ENCODE results near the gene SPP1. TPM values are rescaled to one million over a fixed set of nuclear protein-coding genes. Genes with fewer than 3 reads are reported as not detected.
A peak's percentile ranks its signal among the peaks of the same experiment; 100 is the strongest.

The SPP1 gene
- total RNA-seq, 1 experiment from 2014 or later = 4.1 TPM

- no peak for TF ChIP-seq EZH2 (IDR thresholded peaks at IDR 0.05)
- no peak for TF ChIP-seq ATF3 (IDR thresholded peaks at IDR 0.05)
- TF ChIP-seq POLR2AphosphoS5 (IDR thresholded peaks at IDR 0.05; ENCODE audit: low read depth, low read length) = peak; percentile 78
Measured at GRCh38 chr4:88007304-88008121, 32.0 kb downstream of the SPP1 start, which contains the start of gene PKD2 (continued).

DNA sequence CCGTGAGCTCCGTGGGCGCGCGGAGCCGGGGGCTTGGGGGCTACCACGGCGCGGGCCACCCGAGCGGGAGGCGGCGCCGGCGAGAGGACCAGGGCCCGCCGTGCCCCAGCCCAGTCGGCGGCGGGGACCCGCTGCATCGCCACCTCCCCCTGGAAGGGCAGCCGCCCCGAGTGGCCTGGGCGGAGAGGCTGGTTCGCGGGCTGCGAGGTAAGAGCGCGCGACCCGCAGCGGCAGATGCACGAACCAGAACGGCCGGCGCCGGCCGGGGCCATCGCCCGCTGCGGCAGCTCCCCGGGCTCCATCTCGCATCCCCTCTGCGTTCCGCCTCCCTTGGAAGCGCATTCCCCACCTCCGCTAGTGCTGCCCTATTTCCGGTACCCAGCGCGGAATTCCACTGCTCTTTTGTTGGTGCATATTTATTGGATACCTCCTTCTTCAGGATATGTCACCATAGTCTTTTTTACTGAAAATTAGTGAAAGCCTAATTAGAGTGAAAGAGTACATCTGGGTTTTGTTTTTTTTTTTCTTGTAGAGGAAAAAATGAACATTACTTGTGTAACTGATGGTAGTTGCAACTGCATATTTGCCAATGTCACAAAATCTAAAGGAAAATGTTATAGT, 32.7 kb downstream of the SPP1 start:
- Histone ChIP-seq H3K27ac (ENCODE audit: low read depth, low read length) (peak overlapping the region; percentile 67), H3K4me1 (ENCODE audit: control insufficient read depth in 1 of 2, insufficient read depth in 2 of 2, low read length in 2 of 2) (peaks cover 5 to 18% of the 10 kb centered on the region in 2 experiments; a peak in 3 of 4 replicates), H3K9me2 (ENCODE audit: insufficient read depth) (no peaks in the 10 kb centered on the region), H2AFZ (ENCODE audit: low read depth, low read length, poor library complexity, severe bottlenecking) (no peak overlapping the region), H4K20me1 (ENCODE audit: insufficient read depth) (no peaks in the 10 kb centered on the region; the same call in 1 of the 2 replicates), H3K4me3 (replicated peaks in 1 of 2; ENCODE audit: low read depth in 1 of 2, low read length in 2 of 2) (peak overlapping the region; percentile 64 to 73), H3K79me2 (ENCODE audit: insufficient read depth, low read length) (peaks cover 49% of the 10 kb centered on the region), H3K36me3 (ENCODE audit: control insufficient read depth in 1 of 2, insufficient read depth in 2 of 2, low read length in 2 of 2) (no peaks in the 10 kb centered on the region), H3K9me3 (ENCODE audit: control insufficient read depth in 1 of 2, insufficient read depth in 1 of 2, low read depth in 1 of 2, low read length in 2 of 2) (no peaks in the 10 kb centered on the region), H3K4me2 (ENCODE audit: low read length) (peak overlapping the region; percentile 85), H3K9ac (ENCODE audit: low read length) (peak overlapping the region; percentile 66), H3K27me3 (ENCODE audit: insufficient read depth, low read length) (no peaks in the 10 kb centered on the region)
- DNase-seq (ENCODE audit: low read depth, low spot score) (no peak), ATAC-seq (peak; percentile 59)
- CTCF ChIA-PET = no interaction called here
- intact Hi-C loops (cut with micrococcal nuclease) = no loop called here
- no TSS peak for BruUV-seq (replicated peaks)
- RAD21 ChIA-PET (ENCODE audit: low non-redundant PET in 1 of 2, low total read pairs in 2 of 2, uncharacterized antibody in 2 of 2, unreplicated experiment in 2 of 2) = no interaction called here
- POLR2A ChIA-PET = no interaction called here
- TF ChIP-seq CTCF (IDR thresholded peaks at IDR 0.05 in 2 of 3, conservative IDR thresholded peaks at IDR 0.05 in 1 of 3; ENCODE audit: borderline replicate concordance in 1 of 3, insufficient read depth in 1 of 3, low read depth in 2 of 3, low read length in 2 of 3) = no peak
- 0 out of 2 replicates have a peak, but pooled peaks have one; percentile 31 for TF ChIP-seq SIN3A (IDR thresholded peaks at IDR 0.05; ENCODE audit: low read depth)
- TF ChIP-seq MAX (IDR thresholded peaks at IDR 0.05) = no peak
- no peak for TF ChIP-seq CEBPB (IDR thresholded peaks at IDR 0.05; ENCODE audit: low read depth)
- peak; percentile 29; the same call in 1 of the 2 replicates for TF ChIP-seq POLR2AphosphoS5 (IDR thresholded peaks at IDR 0.05; ENCODE audit: low read depth, low read length)
- TF ChIP-seq RAD21 (IDR thresholded peaks at IDR 0.05; ENCODE audit: low read depth) = no peak
- TF ChIP-seq TCF7L2 (IDR thresholded peaks at IDR 0.05; ENCODE audit: borderline replicate concordance, extremely low read depth, insufficient read depth, insufficient read length) = no peak
- peak; percentile 84; the same call in 1 of the 2 replicates for TF ChIP-seq ZFX (IDR thresholded peaks at IDR 0.05)
- no peak for TF ChIP-seq CBX3 (IDR thresholded peaks at IDR 0.05; ENCODE audit: low read depth)
- TF ChIP-seq JUND (IDR thresholded peaks at IDR 0.05) = no peak
- TF ChIP-seq FOSL1 (IDR thresholded peaks at IDR 0.05; ENCODE audit: low read depth) = no peak
- TF ChIP-seq ZNF274 (IDR thresholded peaks at IDR 0.05; ENCODE audit: low read depth, low read length) = no peak
- TF ChIP-seq SRF (IDR thresholded peaks at IDR 0.05; ENCODE audit: low read depth) = no peak
- no peak for TF ChIP-seq POLR2A (IDR thresholded peaks at IDR 0.05; ENCODE audit: borderline replicate concordance, extremely low read depth, insufficient read depth, insufficient read length)
- no peak for TF ChIP-seq EZH2phosphoT487 (IDR thresholded peaks at IDR 0.05; ENCODE audit: borderline replicate concordance)
